T-helper 17 cell (primary cell): ENCODE data around the gene GPR25. TPM values are rescaled to one million over a fixed set of nuclear protein-coding genes. Genes with fewer than 3 reads are reported as not detected.
A peak's percentile ranks its signal among the peaks of the same experiment; 100 is the strongest.

Experiments
- ATAC-seq: fragments of 150-1000 bp; cut with Tn5 transposase; 2 replicates; pipeline ENCODE4 v1.10.0; 2021; ENCODE audit warnings: mild to moderate bottlenecking, moderate library complexity
- DNase-seq, 3 donors: peaks; one replicate each; pipeline versions ENCODE4 v3.0.0 to v3.0.0-alpha.2; 2020 to 2021
- H3K9me3 ChIP-seq: one replicate; pipeline ENCODE4 v1.7.0; 2013; ENCODE audit warnings: low read length, mild to moderate bottlenecking; ENCODE audit not compliant: control insufficient read depth, poor library complexity, severe bottlenecking
- H3K27ac Mint-ChIP-seq: one replicate; pipeline ENCODE4 v1.8.0; 2022; ENCODE audit warnings: mild to moderate bottlenecking, moderate library complexity, mixed read lengths
- H3K27me3 Mint-ChIP-seq: one replicate; pipeline ENCODE4 v1.8.0; 2022; ENCODE audit warnings: mixed read lengths
- H3K36me3 Mint-ChIP-seq: one replicate; pipeline ENCODE4 v1.8.0; 2022; ENCODE audit warnings: low read depth, mixed read lengths
- H3K4me1 Mint-ChIP-seq: one replicate; pipeline ENCODE4 v1.8.0; 2022; ENCODE audit warnings: mild to moderate bottlenecking, mixed read lengths
- H3K4me3 Mint-ChIP-seq: one replicate; pipeline ENCODE4 v1.8.0; 2022; ENCODE audit warnings: mild to moderate bottlenecking, moderate library complexity, mixed read lengths
- total RNA-seq, 4 donors: library from RNA in 2 of 4; stranded (reverse) in 2 of 4; gene quantifications; one replicate each; pipeline ENCODE4 v1.2.3 and lab custom pipeline; 2022 to 2026

Gene GPR25
- total RNA-seq, 2 donors from 2014 or later, result 10.9 to 18.3 TPM

DNA sequence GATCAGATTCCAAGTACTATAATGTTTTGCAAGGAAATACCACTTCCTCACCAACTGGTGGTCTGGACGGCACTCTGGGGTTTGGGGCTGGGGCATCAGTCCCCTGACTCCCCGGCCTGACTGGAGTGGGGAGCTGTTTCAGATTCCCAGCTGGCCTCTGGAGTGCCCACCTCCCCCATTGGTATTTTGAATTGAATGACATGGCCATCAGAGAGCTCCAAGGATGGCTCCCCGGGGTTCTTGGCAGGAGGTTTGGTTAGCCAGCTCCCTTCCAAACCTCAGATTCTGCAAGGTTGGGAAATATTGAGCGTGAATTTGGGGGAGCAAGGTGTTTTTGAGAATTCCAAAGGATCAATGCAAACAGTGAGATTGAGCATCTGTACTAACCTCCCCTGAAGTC, 19.8 kb downstream of the GPR25 start:
- Mint-ChIP-seq H3K4me3 (peak overlapping the region; percentile 86), H3K27me3 (no peaks in the 10 kb centered on the region), H3K36me3 (no peaks in the 10 kb centered on the region), H3K4me1 (peaks cover 29% of the 10 kb centered on the region), H3K27ac (no peak overlapping the region)
- no peaks in the 10 kb centered on the region for H3K9me3 ChIP-seq
- ATAC-seq (no peak), DNase-seq (no peak)

DNA sequence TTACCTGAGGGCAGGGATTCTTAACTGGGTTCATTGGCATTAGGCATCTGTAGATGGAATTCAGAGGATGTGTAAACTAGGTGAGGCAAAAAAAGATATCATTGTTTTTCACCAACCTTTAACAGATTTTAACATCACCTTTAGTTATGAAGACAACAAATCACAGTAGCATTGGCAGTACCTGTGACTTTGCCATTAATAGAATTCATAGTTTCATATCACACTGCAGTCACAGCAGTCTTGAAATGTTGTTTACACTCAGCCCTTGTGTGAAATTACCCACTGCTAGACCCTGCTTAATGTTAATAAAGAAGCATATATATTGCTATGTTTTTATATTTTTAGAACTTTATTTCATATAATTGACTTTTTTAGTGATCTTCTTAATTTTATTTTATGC, 20.2 kb downstream of the GPR25 start:
- H3K4me1 Mint-ChIP-seq, result peaks cover 28% of the 10 kb centered on the region
- no peaks in the 10 kb centered on the region for H3K36me3 Mint-ChIP-seq
- no peak overlapping the region for H3K27ac Mint-ChIP-seq
- no peak for DNase-seq
- no peak overlapping the region for H3K4me3 Mint-ChIP-seq
- no peaks in the 10 kb centered on the region for H3K9me3 ChIP-seq
- H3K27me3 Mint-ChIP-seq, result peaks cover 3% of the 10 kb centered on the region
- no peak for ATAC-seq

DNA sequence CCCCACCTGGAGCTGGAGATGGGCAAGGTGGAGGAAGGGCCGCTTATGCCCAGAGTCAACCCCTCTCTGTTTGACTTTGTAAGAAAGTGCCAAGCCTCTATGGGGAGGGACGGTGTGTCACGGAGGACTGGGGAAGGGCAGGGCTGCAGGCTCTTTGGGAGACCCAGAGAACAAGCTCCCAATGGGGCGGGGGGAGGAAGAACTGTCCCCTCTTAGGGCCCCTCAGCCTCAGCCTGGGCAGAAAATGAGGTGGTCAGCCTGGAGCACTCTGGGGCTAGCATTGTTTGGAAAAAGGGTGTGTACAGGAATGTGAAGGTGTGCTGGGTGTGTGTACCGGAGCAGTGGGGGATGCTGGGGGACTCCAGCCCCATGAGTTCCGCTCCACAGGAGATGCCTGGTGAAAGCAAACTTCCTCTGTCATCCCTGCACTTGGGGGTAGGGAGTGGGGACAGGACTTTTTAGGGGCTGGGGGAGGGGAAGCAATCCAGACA, 20.7 kb downstream of the GPR25 start:
- no peaks in the 10 kb centered on the region for H3K9me3 ChIP-seq
- Mint-ChIP-seq H3K4me3 (no peak overlapping the region), H3K36me3 (no peaks in the 10 kb centered on the region), H3K27ac (no peak overlapping the region), H3K27me3 (peaks cover 5% of the 10 kb centered on the region), H3K4me1 (peaks cover 26% of the 10 kb centered on the region)
- no peak for ATAC-seq
- DNase-seq, result no peak

DNA sequence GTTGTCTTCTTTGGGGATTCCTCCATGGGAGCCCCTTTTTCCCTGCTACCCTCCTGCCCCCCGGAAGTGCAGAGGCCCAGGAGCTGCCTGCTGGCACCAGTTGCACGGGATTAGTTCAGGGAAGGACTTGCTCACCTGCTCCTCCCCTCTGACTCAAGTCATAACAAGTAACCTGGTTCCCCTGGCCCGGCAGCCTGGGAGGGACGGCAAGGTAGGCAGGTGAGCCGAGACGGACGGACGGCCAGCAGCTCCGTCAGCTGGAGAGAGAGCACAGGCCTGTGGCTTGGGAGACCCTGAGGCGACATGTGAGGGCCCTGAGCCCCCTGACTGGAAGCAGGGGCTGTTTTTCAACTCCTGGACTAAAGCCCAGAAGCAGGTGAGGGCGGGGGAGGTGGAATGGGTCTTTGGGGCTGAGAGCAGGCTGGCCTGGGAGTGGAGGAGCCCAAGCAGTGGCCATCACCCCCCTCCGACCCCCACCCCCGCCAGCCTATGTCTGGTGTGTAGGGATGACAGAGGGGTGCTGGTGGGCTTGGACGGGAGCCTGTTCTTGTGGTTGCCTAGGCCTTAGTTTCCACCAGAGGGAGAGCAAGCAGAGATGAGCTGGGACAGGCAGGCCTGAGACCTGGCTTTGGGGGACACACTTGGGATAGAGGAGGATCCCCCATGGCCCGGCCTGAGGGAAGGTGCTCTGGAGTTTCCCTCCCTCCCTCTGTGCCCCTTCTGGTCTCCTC, 22.1 kb downstream of the GPR25 start, which contains the start of gene INAVA:
Gene INAVA (plus strand): TSS at position 189 of the 731 bp plus-strand sequence. CDS start 3,501 bp downstream, outside the sequence.
- no peak for ATAC-seq
- no peak within 1 kb of the TSS for H3K4me3 Mint-ChIP-seq
- no peak within 1 kb of the TSS for H3K27ac Mint-ChIP-seq
- peaks cover 18% of the 10 kb centered on the region for H3K4me1 Mint-ChIP-seq
- H3K9me3 ChIP-seq, result no peaks in the 10 kb centered on the region
- H3K36me3 Mint-ChIP-seq, result no peaks in the 10 kb centered on the region
- no peak for DNase-seq
- peaks cover 5% of the 10 kb centered on the region for H3K27me3 Mint-ChIP-seq

DNA sequence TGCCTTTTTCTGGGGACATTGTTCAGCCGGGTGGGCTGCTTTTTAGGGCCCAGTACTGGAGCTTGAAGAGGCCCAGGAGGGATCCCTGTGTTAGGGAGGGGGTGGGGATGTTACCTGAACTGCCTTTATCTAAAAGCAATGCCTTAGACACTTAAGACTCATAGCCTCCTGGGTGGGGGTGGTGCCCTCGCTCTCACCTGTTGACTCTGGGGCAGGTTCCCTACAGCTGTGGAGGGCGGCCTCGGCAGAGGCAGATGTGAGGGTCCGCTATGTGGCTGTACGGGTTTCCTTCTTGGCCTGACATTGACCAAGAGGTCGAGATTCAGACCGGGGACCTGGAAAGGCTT, 22.6 kb downstream of the GPR25 start:
- ATAC-seq (no peak), DNase-seq (no peak)
- H3K9me3 ChIP-seq, result no peaks in the 10 kb centered on the region
- Mint-ChIP-seq H3K27me3 (peaks cover 5% of the 10 kb centered on the region), H3K36me3 (no peaks in the 10 kb centered on the region), H3K4me3 (no peak overlapping the region), H3K27ac (no peak overlapping the region), H3K4me1 (peaks cover 17% of the 10 kb centered on the region)

DNA sequence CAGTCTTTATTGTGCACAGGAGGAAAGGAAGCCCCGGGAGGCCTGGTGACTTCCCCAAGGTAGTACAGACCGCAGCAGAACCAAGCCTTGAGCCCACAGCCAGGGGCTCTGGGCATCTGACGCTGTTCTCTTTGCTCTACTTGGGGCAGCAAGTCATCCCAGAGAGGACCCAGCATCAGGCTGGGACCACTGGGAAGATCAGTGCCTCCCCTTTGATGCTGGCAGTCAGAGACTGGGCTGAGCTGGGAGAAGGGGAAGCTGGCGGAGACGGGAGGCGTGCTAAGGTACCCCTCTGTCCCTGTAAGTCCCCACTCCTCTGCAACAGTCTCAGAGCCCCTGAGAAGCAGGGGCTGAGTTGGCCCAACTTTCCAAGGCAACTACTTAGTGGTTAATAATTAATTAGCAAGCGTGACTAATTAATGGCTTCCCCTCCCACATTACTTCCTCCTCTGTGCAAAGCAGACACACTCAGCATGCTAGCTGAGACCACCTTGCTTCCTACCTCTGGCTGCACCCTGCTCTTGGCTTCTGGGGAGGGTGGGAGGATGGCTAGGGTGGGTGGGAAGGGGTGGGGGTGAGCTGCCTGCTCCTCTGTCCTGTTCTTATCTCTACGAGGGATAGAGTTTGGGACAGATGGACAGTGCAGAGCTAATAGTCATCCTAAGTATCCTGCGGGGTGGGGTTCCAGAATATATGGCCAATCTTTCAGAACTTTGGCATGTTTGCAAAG, 23.2 kb downstream of the GPR25 start:
- ATAC-seq, result no peak
- no peaks in the 10 kb centered on the region for H3K36me3 Mint-ChIP-seq
- H3K9me3 ChIP-seq, result no peaks in the 10 kb centered on the region
- no peak overlapping the region for H3K4me3 Mint-ChIP-seq
- H3K27ac Mint-ChIP-seq, result no peak overlapping the region
- H3K27me3 Mint-ChIP-seq, result peaks cover 8% of the 10 kb centered on the region
- DNase-seq, result no peak
- H3K4me1 Mint-ChIP-seq, result peaks cover 13% of the 10 kb centered on the region

DNA sequence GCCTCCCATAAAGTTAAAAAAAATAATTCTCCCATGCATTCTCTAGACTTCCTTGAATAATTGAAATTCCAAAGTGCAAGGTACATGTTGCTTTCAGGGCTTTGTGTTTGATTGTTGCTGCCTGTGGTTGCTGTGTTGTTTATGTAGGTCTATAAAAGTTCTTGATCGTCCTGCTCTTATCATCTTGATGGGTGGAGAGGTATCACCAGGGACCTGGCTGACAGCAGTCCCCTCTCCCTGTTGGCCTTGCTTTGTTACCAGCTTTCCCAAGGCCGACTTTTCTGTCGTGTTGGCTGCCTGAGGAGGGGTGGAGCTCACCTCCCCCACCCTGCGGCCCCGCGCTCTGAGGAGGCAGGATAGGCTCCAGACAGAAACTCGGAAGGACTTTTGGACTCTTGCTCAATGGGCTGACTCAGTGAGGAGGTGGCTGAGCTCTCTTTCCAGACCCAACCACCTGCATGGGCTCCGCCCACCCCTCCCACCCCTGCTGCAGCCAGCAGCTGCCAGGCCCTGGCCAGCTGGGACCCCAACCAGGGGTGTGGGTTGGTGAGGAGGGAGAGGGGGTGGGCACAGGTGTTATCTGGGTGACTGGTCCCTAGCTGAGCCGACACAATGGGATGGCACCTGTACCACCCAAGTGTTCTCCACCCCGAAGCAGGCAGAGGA, 23.9 kb downstream of the GPR25 start:
- ATAC-seq (no peak), DNase-seq (no peak)
- Mint-ChIP-seq H3K27me3 (peaks cover 14% of the 10 kb centered on the region), H3K4me3 (no peak overlapping the region), H3K4me1 (peaks cover 10% of the 10 kb centered on the region), H3K36me3 (no peaks in the 10 kb centered on the region), H3K27ac (no peak overlapping the region)
- no peaks in the 10 kb centered on the region for H3K9me3 ChIP-seq

DNA sequence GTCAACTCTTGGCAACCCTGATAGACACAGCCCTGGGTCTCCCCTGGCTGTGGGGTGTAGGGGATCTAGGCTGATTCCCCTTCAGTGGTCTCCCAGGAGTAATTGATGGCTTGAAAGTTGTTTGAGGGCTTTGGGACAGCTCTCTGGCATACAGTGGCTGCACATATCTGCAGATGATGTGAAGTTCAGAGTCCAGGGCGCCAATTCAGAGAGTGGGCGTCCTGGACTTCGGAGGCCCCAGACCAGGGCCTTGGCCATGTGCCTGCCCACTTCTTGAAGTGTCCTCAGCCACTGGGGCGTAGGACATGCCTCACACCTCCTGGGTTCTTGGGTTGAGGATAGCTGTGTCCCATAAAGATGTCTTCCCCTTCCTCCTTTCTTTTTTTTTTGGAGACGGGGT, 24.5 kb downstream of the GPR25 start:
- Mint-ChIP-seq H3K27me3 (peaks cover 18% of the 10 kb centered on the region), H3K27ac (peak overlapping the region; percentile 6), H3K4me1 (peaks cover 13% of the 10 kb centered on the region), H3K4me3 (no peak overlapping the region), H3K36me3 (no peaks in the 10 kb centered on the region)
- DNase-seq (no peak), ATAC-seq (no peak)
- no peaks in the 10 kb centered on the region for H3K9me3 ChIP-seq

DNA sequence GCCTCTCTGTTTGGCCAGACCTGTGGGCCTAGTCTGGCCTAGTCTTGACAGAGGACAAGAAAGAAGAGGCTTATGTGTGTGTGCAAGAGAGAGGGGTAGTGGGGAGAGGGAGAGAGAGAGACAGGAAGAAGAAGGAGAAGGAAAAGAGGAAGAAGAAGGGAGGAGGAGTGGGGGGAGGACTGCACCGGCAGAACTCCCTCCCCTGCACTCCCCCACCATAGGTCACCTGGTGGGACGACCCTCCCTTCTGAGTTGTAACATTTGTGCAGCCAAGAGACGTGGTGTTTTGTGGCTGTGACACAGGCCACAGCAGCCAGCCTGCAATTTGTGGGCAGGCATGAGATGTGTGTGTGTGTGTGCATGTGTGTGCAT, 26.2 kb downstream of the GPR25 start:
- peaks cover 18% of the 10 kb centered on the region for H3K27me3 Mint-ChIP-seq
- no peak overlapping the region for H3K4me3 Mint-ChIP-seq
- H3K27ac Mint-ChIP-seq, result no peak overlapping the region
- no peaks in the 10 kb centered on the region for H3K9me3 ChIP-seq
- peaks cover 15% of the 10 kb centered on the region for H3K4me1 Mint-ChIP-seq
- no peak for ATAC-seq
- no peaks in the 10 kb centered on the region for H3K36me3 Mint-ChIP-seq
- DNase-seq, result no peak

DNA sequence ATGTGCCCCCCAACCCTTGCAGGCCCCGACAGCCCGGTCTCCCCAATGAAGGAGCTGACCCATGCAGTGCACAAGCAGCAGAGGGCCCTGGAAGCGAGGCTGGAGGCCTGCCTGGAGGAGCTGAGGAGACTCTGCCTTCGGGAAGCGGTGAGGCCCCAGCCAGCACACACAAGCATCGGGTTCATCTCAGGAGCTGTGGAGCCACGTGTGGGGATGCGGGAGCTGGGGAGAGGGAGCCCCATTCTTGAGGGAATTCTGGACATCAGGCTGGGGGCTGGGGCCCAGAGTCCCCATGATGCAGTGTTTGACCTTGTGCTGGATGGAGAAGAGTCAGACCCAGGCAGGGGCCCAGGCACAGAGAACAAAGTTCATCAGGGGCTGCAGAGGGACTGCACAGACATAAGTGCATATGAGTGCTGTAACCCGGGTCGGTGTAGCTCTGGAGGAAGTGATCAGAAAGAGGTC, 26.7 kb downstream of the GPR25 start:
- ATAC-seq, result no peak
- H3K9me3 ChIP-seq, result no peaks in the 10 kb centered on the region
- no peak overlapping the region for H3K4me3 Mint-ChIP-seq
- H3K4me1 Mint-ChIP-seq, result peaks cover 15% of the 10 kb centered on the region
- no peak for DNase-seq
- peaks cover 18% of the 10 kb centered on the region for H3K27me3 Mint-ChIP-seq
- H3K36me3 Mint-ChIP-seq, result no peaks in the 10 kb centered on the region
- no peak overlapping the region for H3K27ac Mint-ChIP-seq

DNA sequence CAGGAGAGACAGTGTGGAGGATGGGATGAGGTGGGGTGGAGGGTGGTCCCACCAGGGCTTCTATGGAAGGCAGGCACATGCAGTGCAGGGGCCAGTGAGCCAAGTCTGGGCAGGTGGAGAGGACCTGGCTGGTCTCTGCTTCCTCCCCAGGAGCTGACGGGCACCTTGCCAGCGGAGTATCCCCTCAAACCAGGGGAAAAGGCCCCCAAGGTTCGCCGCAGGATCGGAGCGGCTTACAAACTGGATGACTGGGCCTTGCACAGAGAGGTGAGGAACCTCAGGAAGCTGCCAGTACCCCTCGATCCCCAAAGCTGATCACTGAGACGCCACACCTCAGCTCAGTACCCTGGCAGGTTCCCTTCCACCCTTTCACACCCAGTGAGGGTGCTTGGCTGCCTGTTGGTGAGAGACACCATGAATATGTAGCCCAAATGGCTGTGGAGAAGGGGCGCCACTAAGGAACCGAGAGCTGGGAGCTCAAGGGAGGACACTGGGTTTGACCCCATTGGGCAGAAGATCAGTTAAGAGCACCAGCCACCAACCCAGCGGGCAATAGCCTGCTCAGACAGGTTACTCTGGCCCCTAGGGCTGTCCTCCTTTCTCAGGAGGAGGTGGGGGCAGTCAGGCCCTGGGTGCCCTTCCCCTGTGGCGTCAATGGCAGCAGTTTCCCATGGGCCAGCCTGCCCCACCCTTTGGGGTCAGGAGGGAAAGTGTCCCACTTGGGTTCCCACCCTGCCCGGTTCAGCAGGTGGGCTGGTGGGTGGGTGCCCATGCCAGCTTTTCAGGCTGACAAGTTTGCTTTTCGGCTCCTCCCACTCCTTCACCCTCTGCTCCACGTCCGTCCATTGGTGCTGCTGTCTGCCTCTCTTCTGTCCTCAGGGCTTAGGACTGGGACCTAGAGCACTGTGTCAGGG, 27.4 kb downstream of the GPR25 start:
- Mint-ChIP-seq H3K27me3 (peaks cover 18% of the 10 kb centered on the region), H3K27ac (no peak overlapping the region), H3K36me3 (no peaks in the 10 kb centered on the region), H3K4me3 (no peak overlapping the region), H3K4me1 (peaks cover 16% of the 10 kb centered on the region)
- no peak for ATAC-seq
- DNase-seq, result no peak
- no peaks in the 10 kb centered on the region for H3K9me3 ChIP-seq

DNA sequence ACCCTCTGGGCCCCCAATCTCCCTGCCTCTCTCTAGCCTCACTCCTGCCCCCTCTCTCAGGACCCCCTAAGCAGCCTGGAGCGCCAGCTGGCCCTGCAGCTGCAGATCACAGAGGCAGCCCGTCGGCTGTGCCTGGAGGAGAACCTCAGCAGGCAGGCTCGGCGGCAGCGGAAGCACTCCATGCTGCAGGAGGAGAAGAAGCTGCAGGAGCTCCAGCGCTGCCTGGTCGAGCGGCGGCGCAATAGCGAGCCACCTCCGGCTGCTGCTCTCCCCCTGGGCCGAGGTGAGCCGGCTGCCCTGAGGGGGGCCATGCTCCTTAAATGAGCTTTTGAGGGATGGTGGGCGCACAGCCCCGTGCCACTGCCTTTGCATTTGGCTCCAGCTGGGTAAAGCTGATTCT, 28.1 kb downstream of the GPR25 start:
- H3K27me3 Mint-ChIP-seq, result peaks cover 18% of the 10 kb centered on the region
- ATAC-seq, result no peak

More for the DNA sequence above, 28.1 kb downstream of the GPR25 start:
- no peak overlapping the region for H3K4me3 Mint-ChIP-seq
- H3K9me3 ChIP-seq, result no peaks in the 10 kb centered on the region
- no peak for DNase-seq
- peaks cover 20% of the 10 kb centered on the region for H3K4me1 Mint-ChIP-seq
- H3K27ac Mint-ChIP-seq, result no peak overlapping the region
- H3K36me3 Mint-ChIP-seq, result no peaks in the 10 kb centered on the region
